ENCODE measurements around the gene B4GALNT4.
"Not testable (repeated sequence)": the region's sequence is repeated elsewhere in the genome, so short reads cannot be mapped to it uniquely, and the experiment has no call there.

B4GALNT4 gene

GRCh38 chr11:376531-377173 is 7.4 kb downstream of the B4GALNT4 start:
- DNase-seq = no peak

- no peak for DNase-seq
Observed at GRCh38 chr11:377174-377865, 8.0 kb downstream of the B4GALNT4 start.

GRCh38 chr11:377883-378500 is 8.7 kb downstream of the B4GALNT4 start:
- no peak for DNase-seq

DNA sequence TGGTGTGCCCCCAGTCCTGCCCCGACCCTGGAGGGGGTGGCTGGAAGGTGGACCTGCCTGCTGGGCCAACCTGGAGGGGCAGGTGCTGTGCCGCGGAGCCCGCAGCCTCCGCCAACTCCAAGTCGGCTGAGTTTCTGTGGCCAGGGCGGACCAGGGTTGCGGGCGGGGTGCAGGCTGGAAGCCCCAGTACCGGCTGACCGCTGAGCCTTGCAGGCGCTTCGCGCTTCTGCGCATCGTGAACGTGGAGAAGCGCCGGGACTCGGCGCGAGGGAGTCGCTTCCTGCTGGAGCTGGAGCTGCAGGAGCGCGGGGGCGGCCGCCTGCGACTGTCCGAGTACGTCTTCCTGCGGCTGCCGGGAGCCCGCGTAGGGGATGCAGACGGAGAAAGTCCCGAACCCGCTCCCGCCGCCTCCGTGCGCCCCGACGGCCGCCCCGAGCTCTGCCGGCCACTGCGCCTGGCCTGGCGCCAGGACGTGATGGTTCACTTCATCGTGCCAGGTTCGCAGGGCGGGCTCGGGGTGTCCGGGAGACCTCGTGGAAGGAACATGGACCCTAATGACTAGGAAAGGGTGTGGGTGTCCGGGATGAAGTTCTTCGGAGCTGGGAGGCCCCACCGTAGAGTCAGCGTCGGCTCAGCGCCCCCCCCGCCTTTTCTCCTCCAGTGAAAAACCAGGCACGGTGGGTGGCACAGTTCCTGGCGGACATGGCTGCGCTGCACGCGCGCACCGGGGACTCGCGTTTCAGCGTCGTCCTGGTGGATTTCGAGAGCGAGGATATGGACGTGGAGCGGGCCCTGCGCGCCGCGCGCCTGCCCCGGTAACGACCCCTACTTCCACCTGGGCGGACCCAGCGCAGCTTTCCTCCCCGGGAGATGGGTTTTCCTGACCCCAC is 10.2 kb downstream of the B4GALNT4 start:
- DNase-seq = no peak

DNA sequence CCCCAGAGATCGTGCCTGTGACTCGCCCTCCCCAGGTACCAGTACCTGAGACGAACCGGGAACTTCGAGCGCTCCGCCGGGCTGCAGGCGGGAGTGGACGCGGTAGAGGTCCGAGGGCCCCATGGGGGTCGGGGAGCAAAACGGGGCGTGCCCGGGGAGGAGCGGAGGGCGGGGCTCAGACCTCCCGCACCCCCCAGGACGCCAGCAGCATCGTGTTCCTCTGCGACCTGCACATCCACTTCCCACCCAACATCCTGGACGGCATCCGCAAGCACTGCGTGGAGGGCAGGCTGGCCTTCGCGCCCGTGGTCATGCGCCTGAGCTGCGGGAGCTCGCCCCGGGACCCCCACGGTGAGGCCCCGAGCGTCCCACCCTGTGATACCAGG is 10.8 kb downstream of the B4GALNT4 start:
- DNase-seq = no peak

DNA sequence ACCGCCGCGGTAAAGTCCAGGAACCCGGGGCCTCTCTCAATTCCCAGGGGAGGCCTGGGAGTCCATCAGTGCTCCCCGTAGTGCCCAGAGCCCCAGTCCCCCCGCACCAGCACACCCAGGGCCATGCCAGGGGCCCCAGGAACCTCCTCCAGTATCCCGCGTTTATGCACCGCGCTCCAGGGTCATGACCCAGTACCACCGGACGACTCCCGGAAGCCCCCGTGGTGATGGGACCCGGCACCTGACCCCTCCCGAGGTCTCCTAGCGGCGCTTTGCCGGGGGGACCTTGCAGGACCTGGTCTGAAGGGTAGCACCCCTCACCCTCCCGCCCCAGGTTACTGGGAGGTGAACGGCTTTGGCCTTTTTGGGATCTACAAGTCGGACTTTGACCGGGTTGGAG is 11.2 kb downstream of the B4GALNT4 start:
- DNase-seq = no peak

DNA sequence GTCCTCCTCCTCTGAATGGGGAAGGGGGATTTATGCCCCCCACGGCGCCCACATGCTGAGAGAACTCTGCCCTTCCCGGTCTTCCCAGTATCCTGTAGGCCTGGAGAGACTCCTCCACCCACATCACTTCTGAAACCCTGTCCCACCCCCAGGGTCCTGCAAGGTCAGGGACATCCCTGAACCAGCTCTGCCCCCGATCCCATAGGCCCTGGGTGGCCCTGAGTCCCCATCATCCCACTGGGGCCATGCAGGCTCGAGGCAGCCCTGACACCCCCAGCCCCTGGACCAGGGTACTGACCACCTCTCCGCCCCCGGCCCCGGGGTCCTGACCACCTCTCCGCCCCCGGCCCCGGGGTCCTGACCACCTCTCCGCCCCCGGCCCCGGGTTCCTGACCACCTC is 11.7 kb downstream of the B4GALNT4 start:
- DNase-seq = no peak

- DNase-seq = no peak
Observed at GRCh38 chr11:381501-382072, 12.3 kb downstream of the B4GALNT4 start.

DNA sequence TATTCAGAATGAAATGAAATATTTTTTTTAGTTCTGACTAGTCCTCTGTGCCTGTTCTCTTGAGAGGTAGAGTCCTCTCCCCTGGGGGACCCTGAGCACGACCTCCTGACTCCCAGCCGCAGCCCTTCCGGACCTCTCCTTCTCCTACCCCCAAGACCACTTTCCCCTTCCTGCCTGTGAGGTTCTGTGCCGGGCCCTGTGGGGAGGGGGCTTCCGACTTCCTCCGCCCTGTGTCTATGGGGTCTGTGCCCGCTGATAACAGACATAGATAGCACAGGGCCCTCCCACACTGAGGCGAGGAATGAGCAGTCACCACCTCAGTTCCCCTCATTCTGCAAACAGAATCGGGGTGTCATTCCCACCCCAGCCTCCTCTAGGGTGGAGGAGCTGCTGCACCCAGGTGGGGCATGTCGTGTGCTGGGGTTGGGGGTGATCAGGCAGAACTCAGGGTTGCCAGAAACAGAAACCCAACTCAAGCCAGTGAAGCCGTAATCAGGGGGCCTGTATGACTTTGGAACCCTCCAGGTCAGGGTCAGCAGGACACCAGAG is 12.9 kb downstream of the B4GALNT4 start:
- no peak for DNase-seq

GRCh38 chr11:383431-383830 is 14.1 kb downstream of the B4GALNT4 start:
- DNase-seq = no peak

GRCh38 chr11:384511-384910 is 15.2 kb downstream of the B4GALNT4 start:
- DNase-seq = no peak

DNA sequence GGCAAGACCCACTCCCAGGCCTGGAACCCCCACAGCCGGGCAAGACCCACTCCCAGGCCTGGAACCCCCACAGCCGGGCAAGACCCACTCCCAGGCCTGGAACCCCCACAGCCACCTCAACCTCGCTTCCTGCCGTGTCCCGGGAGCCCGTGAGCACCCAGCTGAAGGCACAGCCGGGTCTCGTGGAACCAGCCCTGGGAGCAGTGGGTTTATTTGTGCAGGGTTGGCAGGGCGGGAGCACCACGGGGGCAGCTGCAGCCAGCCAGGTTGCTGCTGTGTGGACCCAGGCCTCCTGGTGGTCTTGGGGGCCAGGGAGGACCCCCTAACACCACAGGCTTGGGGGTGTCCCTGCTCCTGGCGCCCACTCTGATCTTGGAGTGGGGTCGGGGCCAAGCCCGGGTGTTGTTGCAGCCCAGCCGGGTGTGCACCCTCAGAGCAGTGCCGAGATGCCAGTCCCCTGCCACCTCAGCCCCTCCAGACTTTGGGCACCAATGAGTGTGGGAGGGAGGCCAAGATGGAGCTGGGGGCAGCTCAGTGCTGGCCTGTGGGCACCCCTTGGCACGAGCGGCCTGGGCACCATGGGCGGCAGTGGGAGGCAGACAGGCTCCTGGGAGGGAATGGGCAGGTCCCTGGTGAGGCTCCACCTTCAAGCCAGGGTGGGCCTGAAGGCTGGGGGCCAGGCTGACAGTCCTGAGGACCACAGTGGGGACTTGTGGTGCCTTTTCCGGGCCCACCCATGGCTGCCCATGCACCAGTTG is 16.5 kb downstream of the B4GALNT4 start:
- DNase-seq = no peak

GRCh38 chr11:386483-386882 is 17.2 kb downstream of the B4GALNT4 start:
- DNase-seq = no peak

DNA sequence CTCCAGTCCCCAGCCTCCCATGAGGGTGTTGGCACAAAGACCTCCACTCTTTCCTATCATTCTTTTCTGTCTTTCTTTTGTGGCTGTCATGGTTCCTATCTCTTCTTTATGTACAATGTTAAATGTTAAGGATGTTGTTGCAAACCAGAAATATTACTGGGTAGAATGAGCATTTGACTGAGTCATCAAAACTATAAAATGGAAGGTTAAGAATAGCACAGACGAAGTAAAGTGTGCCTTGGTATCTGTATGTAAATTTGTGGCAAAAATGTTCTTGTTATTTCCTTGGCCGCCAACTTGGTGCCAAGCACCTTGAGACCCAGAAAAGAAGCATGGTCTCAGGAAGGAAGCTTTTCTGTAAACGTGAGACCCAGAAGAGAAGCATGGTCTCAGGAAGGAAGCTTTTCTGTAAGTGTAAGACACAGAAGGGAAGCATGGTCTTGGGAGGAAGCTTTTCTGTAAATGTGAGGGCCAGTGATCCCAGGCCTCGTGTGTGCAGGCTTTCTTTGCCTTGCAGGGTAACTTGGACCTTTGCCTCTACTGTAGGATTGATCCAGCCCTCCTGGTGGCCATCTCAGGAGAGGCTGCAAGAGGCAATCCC is 18.0 kb downstream of the B4GALNT4 start:
- no peak for DNase-seq

DNA sequence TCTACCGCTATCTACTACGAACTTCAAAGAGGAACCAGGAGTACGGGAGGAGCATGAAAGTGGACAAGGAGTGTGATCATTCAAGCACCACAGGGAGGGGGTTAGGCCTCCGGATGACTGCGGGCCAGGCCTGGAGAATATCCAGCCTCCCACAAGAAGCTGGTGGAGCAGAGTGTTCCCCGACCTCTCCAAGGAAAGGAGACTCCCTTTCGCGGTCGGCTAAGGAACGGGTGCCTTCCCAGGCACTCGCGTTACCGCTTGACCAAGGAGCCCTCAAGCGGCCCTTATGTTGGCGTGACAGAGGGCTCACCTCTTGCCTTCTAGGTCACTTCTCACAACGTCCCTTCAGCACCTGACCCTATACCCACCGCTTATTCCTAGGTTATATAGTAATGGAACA is 20.1 kb downstream of the B4GALNT4 start:
- not testable (repeated sequence) for DNase-seq

DNA sequence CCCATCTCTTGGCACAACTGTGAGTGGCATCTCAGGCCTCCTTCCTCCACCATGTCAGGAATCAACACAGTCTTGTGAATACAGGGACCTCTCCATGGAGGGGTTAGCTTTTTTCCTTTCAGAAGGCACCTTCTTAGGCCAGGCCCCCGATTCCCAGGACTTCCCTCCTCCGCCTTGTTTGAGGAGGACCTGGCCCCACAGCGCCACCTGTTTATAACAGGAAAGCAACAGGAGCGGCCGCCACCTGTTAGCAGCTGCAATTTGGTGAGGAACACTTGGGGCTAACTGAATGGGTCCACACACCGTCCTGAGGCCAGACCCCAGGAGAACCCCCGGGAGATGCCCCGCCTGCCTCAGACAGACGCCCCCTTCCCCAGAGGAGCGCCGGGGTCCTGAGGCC is 20.9 kb downstream of the B4GALNT4 start:
- DNase-seq = no peak

DNA sequence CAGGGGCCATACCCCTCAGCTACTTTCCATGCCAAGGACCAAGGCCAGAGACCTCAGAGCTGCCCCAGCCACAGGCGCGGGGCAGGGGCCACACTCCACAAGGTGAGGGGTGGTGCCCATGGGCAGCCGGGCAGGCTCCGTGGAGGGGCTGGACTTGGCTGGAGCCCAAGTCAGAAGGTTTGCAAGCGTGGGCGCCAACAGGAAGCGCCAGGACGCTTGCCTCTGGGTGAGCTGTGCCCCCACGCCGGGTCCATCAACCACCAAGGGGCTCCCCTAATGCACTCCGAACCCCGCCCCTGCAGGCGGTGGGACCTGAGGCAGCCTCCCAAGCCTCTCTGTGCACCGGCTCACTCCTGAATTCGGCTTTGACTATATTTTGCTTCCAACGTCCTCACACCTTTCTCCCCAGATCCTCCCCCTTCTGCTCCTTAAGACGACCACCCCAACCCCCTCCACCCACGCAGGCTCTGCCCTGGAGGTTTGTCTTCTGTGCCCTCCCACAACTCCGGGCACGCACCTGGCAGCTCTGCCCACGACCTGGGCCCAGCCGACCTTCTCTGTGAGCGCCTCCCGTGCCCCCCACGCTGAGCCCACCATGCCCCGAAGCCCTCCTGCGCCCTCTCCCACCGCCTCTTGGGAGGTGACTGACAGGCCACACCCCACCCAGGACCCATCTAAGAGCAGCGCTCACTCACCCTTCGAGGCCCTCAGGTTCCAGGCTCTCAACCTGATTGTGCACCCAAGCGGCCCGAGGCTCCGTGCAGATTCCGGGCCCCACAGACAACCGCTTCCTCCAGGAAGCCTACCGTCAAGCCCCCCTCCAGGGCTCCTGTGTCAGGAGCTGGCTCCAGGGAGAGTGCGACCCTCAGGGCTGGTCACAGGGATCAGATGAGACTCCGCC is 22.1 kb downstream of the B4GALNT4 start:
- no peak for DNase-seq

DNA sequence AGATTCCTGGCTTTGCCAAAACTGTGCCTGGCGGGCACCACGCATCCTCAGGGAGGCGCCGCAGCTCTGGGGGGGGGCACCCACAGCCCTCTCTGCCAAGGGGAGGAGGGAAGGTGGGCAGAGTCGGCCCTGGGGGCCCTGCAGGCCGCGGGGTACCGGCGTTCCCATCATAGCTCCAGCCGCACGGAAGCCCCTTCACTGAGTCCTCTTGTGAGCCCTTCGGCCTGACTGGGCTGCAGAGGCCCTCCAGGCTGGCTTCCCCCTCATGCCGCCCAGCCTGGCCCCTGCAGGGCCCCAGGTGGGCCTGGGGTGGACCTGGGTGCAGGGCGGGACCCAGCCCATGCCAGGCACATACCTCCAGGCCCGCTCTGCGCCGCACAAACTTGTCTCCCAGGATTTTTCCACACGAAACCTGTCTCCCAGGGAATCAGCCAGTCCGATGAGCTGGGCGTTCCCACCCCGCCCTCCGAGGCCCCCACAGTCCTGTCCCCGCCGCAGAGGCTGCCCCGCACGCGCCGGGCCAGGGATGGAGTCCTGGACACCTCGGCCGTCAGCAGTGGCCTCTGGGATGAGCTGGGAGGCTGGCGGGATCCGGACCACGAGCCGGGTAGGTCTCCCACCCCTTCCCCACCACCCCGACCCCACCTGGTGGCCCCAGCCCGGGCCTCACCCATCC is 22.9 kb downstream of the B4GALNT4 start:
- no peak for DNase-seq

- DNase-seq = peak; percentile 89
Observed at GRCh38 chr11:393219-394033, 24.1 kb downstream of the B4GALNT4 start.
